Activated naive CD4-positive, alpha-beta T cell treated with anti-CD3 and anti-CD28 coated beads for 36 hours (primary cell): ENCODE measurements around the gene NT5DC2. TPM values are rescaled to one million over a fixed set of nuclear protein-coding genes. Genes with fewer than 3 reads are reported as not detected.

Experiments used
- CTCF ChIA-PET: fragments of 350-600 bp; sonication (Branson Sonifier 250); formaldehyde crosslinking; loops from one replicate; lab custom pipeline; 2021; ENCODE audit warnings: antibody characterized with exemption; lab: Charles Lee
- DNase-seq: peaks from one replicate; pipeline ENCODE4 v3.0.0-alpha.2; 2020
- H3K27ac Mint-ChIP-seq: one replicate; pipeline ENCODE4 v1.8.0; 2021; ENCODE audit warnings: mild to moderate bottlenecking, mixed read lengths
- H3K27me3 Mint-ChIP-seq: one replicate; pipeline ENCODE4 v1.8.0; 2021; ENCODE audit warnings: low read depth, mixed read lengths
- H3K36me3 Mint-ChIP-seq: one replicate; pipeline ENCODE4 v1.8.0; 2021; ENCODE audit warnings: low read depth, mixed read lengths
- H3K4me1 Mint-ChIP-seq: one replicate; pipeline ENCODE4 v1.8.0; 2021; ENCODE audit warnings: low read depth, mixed read lengths
- H3K4me3 Mint-ChIP-seq: one replicate; pipeline ENCODE4 v1.8.0; 2021; ENCODE audit warnings: mild to moderate bottlenecking, moderate library complexity, mixed read lengths
- H3K9me3 Mint-ChIP-seq: one replicate; pipeline ENCODE4 v1.8.0; 2021; ENCODE audit warnings: mixed read lengths
- intact Hi-C: fragments of 100-400 bp; cut with micrococcal nuclease; formaldehyde crosslinking; loops from one replicate; pipeline ENCODE4 v1.15.1; 2023
- total RNA-seq, 2 experiments: library from RNA; stranded (reverse); gene quantifications; one replicate each; pipeline ENCODE4 v1.2.3, GENCODE V29; 2021

Gene NT5DC2
- total RNA-seq, 2 experiments from 2014 or later = 20.4 to 20.8 TPM

GRCh38 chr3:52509753-52510328 lies 23.8 kb downstream of the NT5DC2 start:
- Mint-ChIP-seq H3K4me3 (no peak overlapping the region), H3K36me3 (no peaks in the 10 kb centered on the region), H3K27me3 (no peaks in the 10 kb centered on the region), H3K27ac (no peak overlapping the region), H3K4me1 (no peaks in the 10 kb centered on the region), H3K9me3 (no peaks in the 10 kb centered on the region)
- intact Hi-C loops = no loop called here
- no peak for DNase-seq
- CTCF ChIA-PET = no interaction called here

- intact Hi-C loops = no loop called here
- DNase-seq = no peak
- H3K4me1 Mint-ChIP-seq = no peaks in the 10 kb centered on the region
- H3K9me3 Mint-ChIP-seq = no peaks in the 10 kb centered on the region
- CTCF ChIA-PET = no interaction called here
- no peak overlapping the region for H3K4me3 Mint-ChIP-seq
- no peaks in the 10 kb centered on the region for H3K27me3 Mint-ChIP-seq
- no peaks in the 10 kb centered on the region for H3K36me3 Mint-ChIP-seq
- H3K27ac Mint-ChIP-seq = no peak overlapping the region
These were observed 26.3 kb downstream of the NT5DC2 start for GRCh38 chr3:52507359-52507758.

GRCh38 chr3:52506266-52506966 lies 27.2 kb downstream of the NT5DC2 start:
- no peak overlapping the region for H3K27ac Mint-ChIP-seq
- no peak overlapping the region for H3K4me3 Mint-ChIP-seq
- CTCF ChIA-PET = interaction anchor here (0.6 kb wide), 1 partner anchor 46 kb away, joined by 4 read pairs; no protein-coding TSS in a partner anchor
- no peak for DNase-seq
- H3K36me3 Mint-ChIP-seq = no peaks in the 10 kb centered on the region
- H3K4me1 Mint-ChIP-seq = no peaks in the 10 kb centered on the region
- no peaks in the 10 kb centered on the region for H3K27me3 Mint-ChIP-seq
- intact Hi-C loops = no loop called here
- H3K9me3 Mint-ChIP-seq = no peaks in the 10 kb centered on the region

- Mint-ChIP-seq H3K27ac (no peak overlapping the region), H3K4me3 (no peak overlapping the region), H3K36me3 (no peaks in the 10 kb centered on the region), H3K4me1 (no peaks in the 10 kb centered on the region), H3K9me3 (no peaks in the 10 kb centered on the region), H3K27me3 (no peaks in the 10 kb centered on the region)
- intact Hi-C loops = no loop called here
- CTCF ChIA-PET = interaction anchor here (0.6 kb wide), 1 partner anchor 600 kb away, joined by 4 read pairs; no protein-coding TSS in a partner anchor
- no peak for DNase-seq
These were observed 28.7 kb downstream of the NT5DC2 start for GRCh38 chr3:52504977-52505376.

GRCh38 chr3:52503788-52504424 lies 29.8 kb downstream of the NT5DC2 start:
- no peaks in the 10 kb centered on the region for H3K36me3 Mint-ChIP-seq
- H3K9me3 Mint-ChIP-seq = no peaks in the 10 kb centered on the region
- no peaks in the 10 kb centered on the region for H3K4me1 Mint-ChIP-seq
- H3K27me3 Mint-ChIP-seq = no peaks in the 10 kb centered on the region
- H3K27ac Mint-ChIP-seq = no peak overlapping the region
- H3K4me3 Mint-ChIP-seq = no peak overlapping the region
- intact Hi-C loops = no loop called here
- CTCF ChIA-PET = no interaction called here
- no peak for DNase-seq

- H3K4me1 Mint-ChIP-seq = no peaks in the 10 kb centered on the region
- no peak for DNase-seq
- H3K27ac Mint-ChIP-seq = no peak overlapping the region
- CTCF ChIA-PET = no interaction called here
- intact Hi-C loops = no loop called here
- no peaks in the 10 kb centered on the region for H3K36me3 Mint-ChIP-seq
- no peak overlapping the region for H3K4me3 Mint-ChIP-seq
- H3K9me3 Mint-ChIP-seq = no peaks in the 10 kb centered on the region
- no peaks in the 10 kb centered on the region for H3K27me3 Mint-ChIP-seq
These were observed 30.8 kb downstream of the NT5DC2 start for GRCh38 chr3:52502808-52503350.

- DNase-seq = no peak
- Mint-ChIP-seq H3K9me3 (no peaks in the 10 kb centered on the region), H3K27me3 (no peaks in the 10 kb centered on the region), H3K36me3 (no peaks in the 10 kb centered on the region), H3K4me1 (no peaks in the 10 kb centered on the region), H3K4me3 (no peak overlapping the region), H3K27ac (no peak overlapping the region)
- intact Hi-C loops = no loop called here
- CTCF ChIA-PET = no interaction called here
These were observed 31.7 kb downstream of the NT5DC2 start for GRCh38 chr3:52502001-52502400.

- H3K4me1 Mint-ChIP-seq = no peaks in the 10 kb centered on the region
- intact Hi-C loops = no loop called here
These were observed 32.6 kb downstream of the NT5DC2 start for GRCh38 chr3:52501046-52501445.

GRCh38 chr3:52498137-52499054 lies 35.3 kb downstream of the NT5DC2 start:
- H3K36me3 Mint-ChIP-seq = no peaks in the 10 kb centered on the region
- no peak overlapping the region for H3K27ac Mint-ChIP-seq
- no peaks in the 10 kb centered on the region for H3K27me3 Mint-ChIP-seq
- intact Hi-C loops = no loop called here
- CTCF ChIA-PET = no interaction called here
- no peak for DNase-seq
- H3K4me1 Mint-ChIP-seq = no peaks in the 10 kb centered on the region
- H3K4me3 Mint-ChIP-seq = no peak overlapping the region
- no peaks in the 10 kb centered on the region for H3K9me3 Mint-ChIP-seq

More at GRCh38 chr3:52501046-52501445, 32.6 kb downstream of the NT5DC2 start:
- H3K4me3 Mint-ChIP-seq = no peak overlapping the region
- no peaks in the 10 kb centered on the region for H3K36me3 Mint-ChIP-seq
- no peak overlapping the region for H3K27ac Mint-ChIP-seq
- no peaks in the 10 kb centered on the region for H3K9me3 Mint-ChIP-seq
- CTCF ChIA-PET = interaction anchor here (0.6 kb wide), 1 partner anchor 41 kb away, joined by 3 read pairs; no protein-coding TSS in a partner anchor
- no peaks in the 10 kb centered on the region for H3K27me3 Mint-ChIP-seq
- DNase-seq = no peak

GRCh38 chr3:52495777-52496602 lies 37.7 kb downstream of the NT5DC2 start:
- DNase-seq = no peak
- intact Hi-C loops = no loop called here
- Mint-ChIP-seq H3K4me3 (no peak overlapping the region), H3K9me3 (no peaks in the 10 kb centered on the region), H3K27me3 (no peaks in the 10 kb centered on the region), H3K4me1 (no peaks in the 10 kb centered on the region), H3K36me3 (peaks cover 4% of the 10 kb centered on the region), H3K27ac (no peak overlapping the region)
- CTCF ChIA-PET = no interaction called here

GRCh38 chr3:52494886-52495495 lies 38.7 kb downstream of the NT5DC2 start, which contains the start of gene STAB1:
Gene STAB1 (plus strand): TSS chr3:52495338. CDS start chr3:52495414, 76 bp downstream.
- DNase-seq = no peak
- H3K9me3 Mint-ChIP-seq = no peaks in the 10 kb centered on the region
- CTCF ChIA-PET = no interaction called here

More at GRCh38 chr3:52494886-52495495, 38.7 kb downstream of the NT5DC2 start, which contains the start of gene STAB1:
- no peak within 1 kb of the TSS for H3K4me3 Mint-ChIP-seq
- peaks cover 6% of the 10 kb centered on the region for H3K36me3 Mint-ChIP-seq
- H3K4me1 Mint-ChIP-seq = no peaks in the 10 kb centered on the region
- no peak within 1 kb of the TSS for H3K27ac Mint-ChIP-seq
- intact Hi-C loops = no loop called here
- no peaks in the 10 kb centered on the region for H3K27me3 Mint-ChIP-seq
